Endothelial cell of umbilical vein (primary cell): Measurements from ENCODE around the gene QDPR. TPM values are rescaled to one million over a fixed set of nuclear protein-coding genes. Genes with fewer than 3 reads are reported as not detected.

Experiments
- BruUV-seq: library from RNA; stranded (reverse); fragments of 400-500 nt; replicated peaks from 2 replicates; lab custom pipeline; 2021; lab: Mats Ljungman, UMichigan
- CTCF ChIA-PET: fragments of 300-600, 350-600 bp; sonication (Branson Sonifier 250); formaldehyde crosslinking; loops from one replicate; lab custom pipeline; 2021; ENCODE audit warnings: antibody characterized with exemption, inconsistent platforms; lab: Charles Lee
- POLR2A ChIA-PET: fragments of 300-600, 350-600 bp; sonication (Branson Sonifier 250); formaldehyde crosslinking; loops from one replicate; lab custom pipeline; 2021; ENCODE audit warnings: antibody characterized with exemption, inconsistent platforms; lab: Charles Lee
- DNase-seq: peaks from one replicate; pipeline ENCODE4 v3.0.0-alpha.2; 2011; ENCODE audit warnings: low read depth, low spot score
- FAIRE-seq: peaks from 2 replicates; lab custom pipeline; 2011; peaks lifted over from hg19 to GRCh38; lab: Jason Lieb, UNC
- H2AFZ ChIP-seq: 2 replicates; pipeline ENCODE4 v1.6.0; 2012; ENCODE audit warnings: low read depth, low read length, control low read depth, inconsistent platforms
- H3K27ac ChIP-seq: 2 replicates; pipeline ENCODE4 v1.5.1; 2011; ENCODE audit warnings: low read depth, mild to moderate bottlenecking, control low read depth, low read length, moderate library complexity; ENCODE audit not compliant: insufficient read depth
- H3K27me3 ChIP-seq, 2 experiments: 2 replicates each; pipeline versions ENCODE4 v1.6.0 to v1.6.1; 2011; ENCODE audit warnings: low read length in 2 of 2, mixed read lengths in 1 of 2; ENCODE audit not compliant: control insufficient read depth in 2 of 2, insufficient read depth in 2 of 2
- H3K36me3 ChIP-seq, 2 experiments: 2 replicates in 1 of 2; 3 replicates in 1 of 2; pipeline ENCODE4 v1.5.1; 2011; ENCODE audit warnings: low read length in 2 of 2, mild to moderate bottlenecking in 1 of 2, moderate library complexity in 1 of 2; ENCODE audit not compliant: control insufficient read depth in 2 of 2, insufficient read depth in 2 of 2; ENCODE audit errors: extremely low read depth in 1 of 2
- H3K4me1 ChIP-seq: 3 replicates; pipeline ENCODE4 v1.5.1; 2011; ENCODE audit warnings: mild to moderate bottlenecking, low read length; ENCODE audit not compliant: control insufficient read depth, insufficient read depth; ENCODE audit errors: extremely low read depth
- H3K4me2 ChIP-seq: 2 replicates; pipeline ENCODE4 v1.6.1; 2011; ENCODE audit warnings: low read length, control low read depth, mixed read lengths; ENCODE audit not compliant: insufficient read depth
- H3K4me3 ChIP-seq, 3 experiments: fragments of 200-600 bp in 1 of 3; sonication (generic), shearing (Covaris generic) in 1 of 3; replicated peaks in 1 of 3; 2 replicates each; pipeline ENCODE4 v1.5.1; 2011 to 2016; ENCODE audit warnings: control low read depth in 3 of 3, low read length in 3 of 3, mild to moderate bottlenecking in 2 of 3, inconsistent platforms in 1 of 3, low read depth in 1 of 3, moderate library complexity in 1 of 3; ENCODE audit not compliant: insufficient read depth in 1 of 3
- H3K79me2 ChIP-seq: 2 replicates; pipeline ENCODE4 v1.6.0; 2012; ENCODE audit warnings: low read length, inconsistent platforms; ENCODE audit not compliant: control insufficient read depth, insufficient read depth
- H3K9ac ChIP-seq: replicated peaks from 2 replicates; pipeline ENCODE3; 2011; ENCODE audit warnings: low read length, control low read depth; ENCODE audit not compliant: insufficient read depth; ENCODE audit errors: extremely low read depth
- H3K9me1 ChIP-seq: replicated peaks from 3 replicates; pipeline ENCODE4 v1.6.0; 2011; ENCODE audit warnings: mild to moderate bottlenecking, low read length; ENCODE audit not compliant: control insufficient read depth, insufficient read depth; ENCODE audit errors: extremely low read depth
- H3K9me3 ChIP-seq: replicated peaks from 2 replicates; pipeline ENCODE4 v1.5.1; 2012; ENCODE audit warnings: low read length, inconsistent platforms; ENCODE audit not compliant: control insufficient read depth, insufficient read depth
- H4K20me1 ChIP-seq: replicated peaks from 2 replicates; pipeline ENCODE3; 2011; ENCODE audit warnings: mild to moderate bottlenecking, low read length; ENCODE audit not compliant: control insufficient read depth, insufficient read depth; ENCODE audit errors: extremely low read depth
- EZH2 ChIP-seq: IDR thresholded peaks from 2 replicates; pipeline ENCODE4 v1.6.1; 2012; ENCODE audit warnings: borderline replicate concordance, low read depth, mild to moderate bottlenecking, moderate library complexity, low read length, inconsistent platforms; ENCODE audit not compliant: severe bottlenecking
- FOS ChIP-seq: IDR thresholded peaks from 2 replicates; pipeline ENCODE4 v1.6.1; 2011; ENCODE audit warnings: mild to moderate bottlenecking, low read length, moderate library complexity, borderline replicate concordance; ENCODE audit not compliant: insufficient read depth
- GATA2 ChIP-seq: IDR thresholded peaks from 2 replicates; pipeline ENCODE4 v1.7.0; 2011; ENCODE audit warnings: low read depth, mild to moderate bottlenecking, moderate library complexity, mixed read lengths, low read length; ENCODE audit not compliant: insufficient read length, insufficient read depth
- JUN ChIP-seq: IDR thresholded peaks from 2 replicates; pipeline ENCODE4 v1.6.1; 2011; ENCODE audit warnings: borderline replicate concordance, low read depth; ENCODE audit not compliant: insufficient read length, insufficient read depth
- MYC ChIP-seq: IDR thresholded peaks from one replicate; pipeline ENCODE4 v1.6.1; 2011; ENCODE audit warnings: mild to moderate bottlenecking, low read depth, low read length
- POLR2A ChIP-seq: IDR thresholded peaks from 2 replicates; pipeline ENCODE4 v1.6.1; 2012; ENCODE audit warnings: low read depth, mild to moderate bottlenecking, control low read depth, low read length
- POLR2AphosphoS5 ChIP-seq: IDR thresholded peaks from 2 replicates; pipeline ENCODE4 v1.6.1; 2012; ENCODE audit warnings: low read depth, mild to moderate bottlenecking, control low read depth, low read length, moderate library complexity; ENCODE audit not compliant: insufficient read depth
- dilution Hi-C: fragments of 300-500 bp; cut with MboI; formaldehyde crosslinking; loops from one replicate; pipeline ENCODE4 v1.15.0; 2019; ENCODE audit warnings: low sequenced_read_pairs; ENCODE audit not compliant: extremely low pct_ligation_motif_present
- intact Hi-C: fragments of 100-400 bp; cut with micrococcal nuclease; formaldehyde crosslinking; loops from one replicate; pipeline ENCODE4 v1.10.0; 2022
- polyA plus RNA-seq, 4 experiments: library from polyadenylated mRNA; depleted of rRNA in 3 of 4; stranded (reverse) in 3 of 4; unstranded in 1 of 4; fragments of >200 nt; gene quantifications; 2 replicates each; pipeline versions ENCODE4 v1.2.1 to v1.2.3, GENCODE V29; 2011 to 2012; ENCODE audit warnings: missing spikeins in 1 of 4
- total RNA-seq: library from RNA; stranded (reverse); gene quantifications from 2 replicates; pipeline ENCODE4 v1.2.3, GENCODE V29; 2021
- TF ChIP-seq, protein P1 (sequence below): IDR thresholded peaks from 2 replicates; pipeline ENCODE4 v1.6.1; 2011; ENCODE audit not compliant: insufficient read depth, insufficient read length
- TF ChIP-seq, protein P2 (sequence below), 2 donors: IDR thresholded peaks; 1 replicate in 1 of 2; 2 replicates in 1 of 2; pipeline ENCODE4 v1.5.1; 2011; ENCODE audit warnings: low read length in 2 of 2, mild to moderate bottlenecking in 2 of 2, moderate library complexity in 2 of 2, control low read depth in 1 of 2, inconsistent platforms in 1 of 2, low read depth in 1 of 2; ENCODE audit not compliant: insufficient read depth in 1 of 2; ENCODE audit errors: extremely low read depth in 1 of 2

Gene QDPR
- total and polyA plus RNA-seq, 2 donors (not counting 3 experiments of a cell fraction or from before 2014, with no cell fraction given): 20.5 to 20.9 TPM

DNA sequence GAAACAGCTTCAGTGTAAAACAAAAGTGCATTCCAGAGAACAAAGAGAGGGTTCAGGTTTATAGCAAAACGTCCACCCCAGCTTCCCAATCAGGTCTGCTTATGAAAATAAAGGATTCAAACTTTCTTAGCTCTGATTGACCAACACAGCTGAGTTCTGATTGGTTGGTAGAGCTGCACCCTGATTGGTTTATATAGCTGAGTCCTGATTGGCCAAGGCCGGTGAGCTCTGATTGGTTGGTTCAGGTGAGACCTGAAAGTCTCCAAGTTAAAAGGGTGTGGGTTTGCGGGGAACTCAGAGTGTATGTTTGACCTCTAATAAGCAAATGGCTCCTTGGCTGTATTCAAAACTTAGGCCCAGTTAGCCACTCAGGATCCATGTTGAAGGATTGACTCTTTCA lies 24.0 kb upstream of the QDPR start:
- no peaks in the 10 kb centered on the region for H3K9me1 ChIP-seq
- CTCF ChIA-PET: interaction anchor here (1.3 to 1.4 kb wide), 2 partner anchors 10 to 15 kb away, joined by 3 read pairs; no protein-coding TSS in a partner anchor
- FAIRE-seq: no peak
- H4K20me1 ChIP-seq: no peaks in the 10 kb centered on the region
- dilution Hi-C loops (no loop called here), intact Hi-C loops (no loop called here)
- no peaks in the 10 kb centered on the region for H3K79me2 ChIP-seq
- BruUV-seq: no TSS peak
- no peak overlapping the region for H3K4me3 ChIP-seq
- H3K9ac ChIP-seq: no peak overlapping the region
- DNase-seq: no peak
- POLR2A ChIA-PET: no interaction called here
- peaks cover 0 to 2% of the 10 kb centered on the region in 2 experiments for H3K27me3 ChIP-seq
- TF ChIP-seq MYC: no peak
- TF ChIP-seq, protein P1, sequence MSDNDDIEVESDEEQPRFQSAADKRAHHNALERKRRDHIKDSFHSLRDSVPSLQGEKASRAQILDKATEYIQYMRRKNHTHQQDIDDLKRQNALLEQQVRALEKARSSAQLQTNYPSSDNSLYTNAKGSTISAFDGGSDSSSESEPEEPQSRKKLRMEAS: no peak
- TF ChIP-seq FOS: no peak
- no peak for TF ChIP-seq JUN
- TF ChIP-seq POLR2A: no peak
- no peak for TF ChIP-seq GATA2
- TF ChIP-seq POLR2AphosphoS5: no peak
- TF ChIP-seq, protein P2, sequence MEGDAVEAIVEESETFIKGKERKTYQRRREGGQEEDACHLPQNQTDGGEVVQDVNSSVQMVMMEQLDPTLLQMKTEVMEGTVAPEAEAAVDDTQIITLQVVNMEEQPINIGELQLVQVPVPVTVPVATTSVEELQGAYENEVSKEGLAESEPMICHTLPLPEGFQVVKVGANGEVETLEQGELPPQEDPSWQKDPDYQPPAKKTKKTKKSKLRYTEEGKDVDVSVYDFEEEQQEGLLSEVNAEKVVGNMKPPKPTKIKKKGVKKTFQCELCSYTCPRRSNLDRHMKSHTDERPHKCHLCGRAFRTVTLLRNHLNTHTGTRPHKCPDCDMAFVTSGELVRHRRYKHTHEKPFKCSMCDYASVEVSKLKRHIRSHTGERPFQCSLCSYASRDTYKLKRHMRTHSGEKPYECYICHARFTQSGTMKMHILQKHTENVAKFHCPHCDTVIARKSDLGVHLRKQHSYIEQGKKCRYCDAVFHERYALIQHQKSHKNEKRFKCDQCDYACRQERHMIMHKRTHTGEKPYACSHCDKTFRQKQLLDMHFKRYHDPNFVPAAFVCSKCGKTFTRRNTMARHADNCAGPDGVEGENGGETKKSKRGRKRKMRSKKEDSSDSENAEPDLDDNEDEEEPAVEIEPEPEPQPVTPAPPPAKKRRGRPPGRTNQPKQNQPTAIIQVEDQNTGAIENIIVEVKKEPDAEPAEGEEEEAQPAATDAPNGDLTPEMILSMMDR (IDR thresholded peaks at IDR 0.05; ENCODE audit: extremely low read depth in 1 of 2, insufficient read depth in 1 of 2, low read depth in 1 of 2, low read length in 2 of 2): no peak
- no peak for TF ChIP-seq EZH2
- H3K36me3 ChIP-seq: no peaks in the 10 kb centered on the region
- H3K4me2 ChIP-seq: no peak overlapping the region
- H3K4me1 ChIP-seq: no peaks in the 10 kb centered on the region
- no peak overlapping the region for H2AFZ ChIP-seq
- H3K27ac ChIP-seq: no peak overlapping the region
- H3K9me3 ChIP-seq: no peaks in the 10 kb centered on the region
